GM21717 (cell line): ENCODE results near the gene TTC33.
"Not testable (repeated sequence)": the region's sequence is repeated elsewhere in the genome, so short reads cannot be mapped to it uniquely, and the experiment has no call there.

ENCODE experiments used
- ATAC-seq: cut with Tn5 transposase; IDR thresholded peaks from one replicate; pipeline ENCODE4 v1.9.1; 2021; ENCODE audit warnings: mild to moderate bottlenecking, moderate library complexity; ENCODE audit not compliant: unreplicated experiment

The TTC33 gene

DNA sequence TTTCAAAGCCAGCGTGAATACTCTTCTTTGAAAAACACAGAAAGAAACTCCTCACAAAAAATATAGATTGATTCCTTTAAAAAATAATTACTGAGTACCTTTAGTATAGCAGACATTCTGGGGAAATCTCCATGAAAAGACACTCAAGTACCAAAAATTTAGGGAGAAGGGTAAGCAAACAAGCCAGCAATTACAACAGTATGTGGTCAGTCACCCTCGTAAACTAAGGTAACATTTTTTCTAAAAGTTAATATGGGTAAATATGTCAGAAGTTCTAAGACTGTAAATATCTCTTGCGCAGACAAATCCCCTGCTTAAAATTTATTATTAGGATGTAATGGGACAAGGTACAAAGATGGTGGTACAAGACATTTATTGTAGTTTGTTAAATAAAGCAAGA is 178.0 kb downstream of the TTC33 start:
- no peak for ATAC-seq

DNA sequence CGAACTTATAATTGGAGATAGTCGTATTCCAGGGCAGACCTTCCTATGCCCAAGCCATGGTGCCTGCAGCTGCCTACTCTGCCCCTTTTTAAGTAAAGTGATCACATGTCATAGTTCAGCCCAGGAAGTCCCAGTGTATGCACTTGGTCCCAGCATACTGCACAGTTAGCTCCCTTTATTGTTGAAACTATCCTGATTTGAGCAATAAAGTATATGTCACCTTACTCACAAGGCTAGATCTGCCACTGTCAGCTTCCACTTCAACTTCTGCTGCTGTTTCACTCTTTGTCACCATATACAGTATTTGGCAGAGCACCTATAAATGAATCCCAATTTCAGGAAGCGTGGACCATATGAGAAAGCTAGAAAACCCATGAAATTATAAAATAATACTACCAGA is 179.8 kb downstream of the TTC33 start:
- ATAC-seq: no peak

DNA sequence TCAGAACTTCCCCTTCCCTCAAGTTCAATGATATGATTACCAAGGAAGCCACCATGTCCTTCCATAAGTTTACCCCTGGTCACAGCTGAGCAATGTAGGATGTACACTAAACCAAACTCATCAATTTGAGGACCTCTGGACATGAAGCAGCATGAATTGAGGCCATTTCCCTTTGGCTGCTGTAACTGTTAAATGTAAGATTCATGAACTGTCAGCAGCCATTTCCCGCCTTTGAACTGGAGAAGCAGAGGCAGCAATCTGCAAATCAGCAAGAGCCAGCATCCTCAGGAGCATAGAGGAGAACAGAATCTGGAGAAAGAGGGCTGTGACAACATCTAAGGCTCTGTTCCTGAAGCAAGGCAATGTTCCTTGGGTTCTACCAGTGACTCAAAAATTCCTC is 180.3 kb downstream of the TTC33 start:
- ATAC-seq: no peak

DNA sequence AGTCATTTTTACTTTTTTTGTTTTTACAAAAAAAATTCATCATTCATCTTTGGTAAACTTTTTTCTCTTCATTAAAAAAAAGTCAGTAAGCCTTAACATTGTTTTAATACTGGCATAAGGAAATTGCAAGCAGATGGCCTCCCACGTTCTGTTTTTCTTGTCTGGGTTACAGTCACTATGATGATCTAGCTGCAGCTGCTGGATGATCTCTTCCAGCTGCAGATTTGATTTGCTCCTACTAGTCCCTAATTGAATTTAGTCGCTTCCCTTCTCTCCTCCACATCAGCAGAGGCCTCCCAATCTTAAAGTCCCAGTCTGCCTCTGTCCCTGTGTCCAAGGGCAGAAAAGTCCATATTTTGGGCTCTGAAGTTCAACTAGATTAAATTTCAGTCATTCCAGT is 182.8 kb downstream of the TTC33 start:
- ATAC-seq: no peak

DNA sequence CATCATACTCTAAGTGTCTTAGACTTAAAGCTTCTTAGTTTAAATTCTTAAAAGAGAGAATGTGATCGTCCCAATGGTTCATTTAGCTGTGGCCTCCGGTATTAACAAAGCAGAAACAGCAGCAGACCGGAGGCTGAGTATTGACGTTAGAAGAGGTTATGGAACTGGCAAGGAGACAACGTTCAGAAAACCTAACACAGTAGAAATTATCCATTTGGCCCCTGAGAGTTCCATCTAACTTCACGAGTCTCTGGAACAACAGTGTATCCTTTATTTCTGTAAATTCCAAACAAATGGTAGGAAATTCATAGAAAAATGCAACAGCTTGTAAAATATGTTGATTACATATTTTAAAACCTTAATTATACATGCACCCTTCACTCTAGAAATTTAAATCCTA is 183.4 kb downstream of the TTC33 start:
- ATAC-seq: no peak

DNA sequence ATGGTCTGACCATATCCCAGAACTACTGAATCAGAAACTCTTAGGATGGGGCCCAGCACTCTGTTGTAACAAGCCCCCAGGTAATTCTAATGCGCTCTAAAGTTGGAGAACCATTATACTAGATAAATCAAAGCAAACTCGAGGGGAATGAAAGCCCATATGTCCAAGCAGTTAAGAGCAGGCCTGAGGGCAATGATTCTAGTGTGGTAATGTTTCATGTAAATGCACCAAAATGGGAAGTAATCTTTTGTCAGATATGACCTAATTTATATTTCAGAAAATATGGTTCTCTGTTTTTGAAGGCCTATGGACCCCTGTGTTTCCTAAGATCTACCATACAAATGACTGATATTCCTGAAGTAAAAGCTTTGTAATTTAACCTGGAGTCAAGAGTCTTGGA is 184.0 kb downstream of the TTC33 start:
- no peak for ATAC-seq

DNA sequence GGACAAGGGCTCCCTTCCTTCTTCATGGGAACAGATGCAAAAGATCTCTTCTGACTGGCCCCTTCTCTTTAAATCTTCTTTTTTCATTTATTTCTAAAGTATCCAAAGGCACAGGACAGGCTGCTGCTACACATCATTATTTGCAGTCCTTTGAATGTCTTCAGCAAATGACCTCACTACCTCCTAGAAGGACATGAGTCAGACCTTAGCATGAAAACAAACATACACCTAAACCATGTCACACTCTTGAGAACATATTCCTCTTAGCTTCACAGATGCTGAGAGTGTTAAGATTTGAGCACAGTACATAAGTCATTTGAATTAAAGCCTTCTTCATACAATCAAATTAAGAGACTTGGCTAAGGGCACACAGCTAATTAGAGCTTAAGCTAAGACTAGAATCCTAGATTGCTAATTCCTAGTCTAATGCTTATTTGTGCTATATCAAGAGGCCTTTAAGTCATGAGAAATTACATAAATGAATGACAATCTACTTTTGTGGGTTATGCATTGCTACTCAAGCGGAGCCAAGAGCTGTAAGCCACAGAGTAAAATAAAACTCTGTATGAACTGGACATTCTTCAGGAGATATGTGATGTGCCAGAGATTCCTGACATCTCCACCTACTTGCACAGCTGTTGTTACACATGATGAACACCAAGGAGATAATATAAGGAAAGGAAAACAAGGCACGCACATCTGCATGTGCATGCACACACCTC is 185.2 kb downstream of the TTC33 start:
- peak; percentile 70 for ATAC-seq

DNA sequence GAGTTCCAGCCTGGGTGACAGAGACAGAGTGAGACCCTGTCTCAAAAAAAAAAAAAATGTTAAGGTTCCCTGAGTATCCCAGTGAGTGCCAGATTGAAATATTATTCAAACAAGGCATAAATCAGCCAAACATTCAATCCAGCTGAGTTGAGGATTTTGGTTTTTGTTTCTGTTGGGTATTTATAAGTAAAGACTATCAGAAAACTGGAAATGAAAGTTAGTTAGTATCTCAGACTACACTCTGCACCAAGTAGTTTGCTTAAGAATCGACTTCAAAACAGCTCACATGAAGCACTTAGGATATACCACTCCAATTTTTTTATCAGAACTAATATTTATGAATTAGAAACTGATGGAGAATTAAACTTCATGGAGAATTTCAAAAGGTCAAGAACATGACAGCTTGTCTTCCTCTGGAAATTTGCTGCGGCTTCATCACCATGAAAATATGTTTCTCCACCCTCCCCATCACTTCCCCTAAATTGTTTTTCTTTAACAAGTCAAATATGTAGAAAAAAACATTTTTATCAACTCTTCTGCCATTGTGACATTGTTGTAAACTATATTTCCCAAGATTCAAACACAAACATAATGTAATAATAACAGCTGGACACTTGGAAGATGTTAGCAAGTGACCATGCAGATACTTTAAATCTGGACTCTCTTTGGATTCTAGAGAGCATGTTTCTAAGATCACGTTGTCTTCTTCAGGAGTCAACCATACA is 186.1 kb downstream of the TTC33 start:
- ATAC-seq: peak; percentile 72

DNA sequence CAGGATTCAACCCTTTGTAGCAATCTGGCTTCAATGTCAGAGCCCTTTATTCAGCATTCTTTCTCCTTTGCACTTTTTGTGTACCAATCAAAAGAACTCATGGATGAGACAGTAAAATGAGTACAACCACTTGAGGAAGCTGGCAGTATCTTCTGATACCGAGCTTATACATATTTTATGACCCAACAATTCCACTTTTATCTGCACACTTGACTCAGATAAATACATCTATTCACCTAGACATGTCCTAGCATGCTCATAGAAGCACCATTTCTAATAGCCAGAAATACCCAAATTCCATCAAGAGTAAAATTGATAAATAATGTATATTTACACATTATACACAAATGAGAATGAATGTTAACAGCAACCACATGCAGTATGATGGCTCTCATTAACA is 187.2 kb downstream of the TTC33 start:
- ATAC-seq: no peak

DNA sequence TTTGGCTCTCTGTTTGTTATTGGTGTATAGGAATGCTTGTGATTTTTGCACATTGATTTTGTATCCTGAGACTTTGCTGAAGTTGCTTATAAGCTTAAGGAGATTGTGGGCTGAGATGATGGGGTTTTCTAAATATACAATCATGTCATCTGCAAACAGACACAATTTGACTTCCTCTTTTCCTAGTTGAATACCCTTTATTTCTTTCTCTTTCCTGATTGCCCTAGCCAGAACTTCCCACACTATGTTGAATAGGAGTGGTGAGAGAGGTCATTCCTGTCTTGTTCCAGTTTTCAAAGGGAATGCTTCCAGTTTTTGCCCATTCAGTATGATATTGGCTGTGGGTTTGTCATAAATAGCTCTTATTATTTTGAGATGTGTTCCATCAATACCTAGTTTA is 192.6 kb downstream of the TTC33 start:
- not testable (repeated sequence) for ATAC-seq

DNA sequence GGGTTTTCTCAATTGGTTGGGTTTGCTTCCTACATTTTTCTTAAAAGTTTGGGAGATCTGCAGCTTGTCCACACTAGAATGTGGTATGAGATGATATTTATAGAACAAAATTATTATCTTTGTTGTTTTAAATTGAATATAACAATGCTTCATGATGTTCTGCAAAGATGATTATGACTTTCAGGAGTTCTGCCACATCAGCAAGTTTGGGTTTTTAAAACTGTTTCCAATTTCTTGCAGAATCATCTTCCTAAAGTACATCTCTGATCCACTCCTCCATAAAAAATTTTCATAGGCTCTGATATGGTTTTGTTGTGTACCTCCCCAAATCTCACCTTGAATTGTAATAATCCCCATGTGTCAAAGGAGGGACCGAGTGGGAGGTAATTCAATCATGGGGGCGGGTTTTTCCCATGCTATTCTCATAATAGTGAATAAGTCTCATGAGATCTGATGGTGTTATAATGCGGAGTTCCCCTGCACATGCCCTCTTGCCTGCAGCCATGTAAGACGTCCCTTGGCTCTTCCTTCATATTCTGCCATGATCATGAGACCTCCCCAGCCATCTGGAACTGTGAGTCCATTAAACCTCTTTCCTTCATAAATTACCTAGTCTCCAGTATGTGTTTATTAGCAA is 195.2 kb downstream of the TTC33 start:
- ATAC-seq: no peak

DNA sequence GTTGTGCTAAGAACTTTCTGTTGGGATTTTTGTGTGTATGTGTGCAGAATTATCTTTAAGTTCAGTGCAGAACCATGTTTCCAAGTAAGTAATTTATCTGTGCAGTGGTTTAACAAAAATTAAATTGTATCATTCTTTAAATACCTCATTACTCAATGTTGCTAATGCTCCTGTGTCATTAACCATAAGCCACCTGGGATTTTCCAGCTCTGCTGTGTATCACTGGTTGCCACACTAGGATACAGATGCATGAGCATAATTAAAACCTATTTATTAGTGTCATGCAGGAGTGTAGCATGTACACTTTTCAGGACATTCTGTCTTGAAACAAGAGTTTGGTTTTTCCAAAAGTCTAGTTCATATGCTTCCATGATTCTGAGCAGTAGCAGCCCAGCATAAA is 196.5 kb downstream of the TTC33 start:
- ATAC-seq: no peak

DNA sequence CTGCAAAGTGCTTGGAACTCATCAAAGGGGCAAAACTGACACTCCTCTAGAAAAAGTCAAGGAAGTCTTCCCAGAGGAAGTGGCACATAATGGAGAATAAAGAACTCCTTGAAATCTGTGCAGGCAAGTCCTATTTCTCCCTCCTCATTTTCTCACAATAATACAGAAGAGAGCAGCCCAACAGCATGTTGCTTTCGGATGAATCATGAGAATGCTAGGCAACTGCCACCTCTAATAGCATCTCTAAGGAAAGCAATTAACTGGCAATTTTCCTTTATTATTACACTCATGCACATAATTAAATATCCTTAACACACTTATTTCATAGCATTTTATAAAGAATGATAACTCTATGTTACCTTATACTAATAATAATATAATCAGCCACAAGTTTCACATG is 198.3 kb downstream of the TTC33 start:
- no peak for ATAC-seq

DNA sequence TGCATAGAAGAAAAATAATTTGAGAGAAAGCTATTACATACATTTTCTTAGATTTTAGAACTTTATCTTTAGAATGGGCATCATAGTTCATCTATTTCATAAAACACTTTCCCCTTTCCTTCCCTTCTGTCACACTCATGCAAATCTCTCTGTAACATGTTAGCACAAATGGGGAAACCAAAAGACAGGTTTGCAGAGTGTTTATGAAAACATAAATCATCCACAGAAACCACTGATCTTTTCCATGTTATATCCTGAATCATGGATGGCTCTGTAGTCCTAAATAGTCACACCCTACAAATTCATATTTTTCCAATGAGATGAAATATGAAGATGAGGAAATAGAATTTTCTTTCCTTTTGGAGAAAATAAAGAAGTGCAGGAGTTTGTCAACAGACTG is 198.9 kb downstream of the TTC33 start:
- no peak for ATAC-seq

DNA sequence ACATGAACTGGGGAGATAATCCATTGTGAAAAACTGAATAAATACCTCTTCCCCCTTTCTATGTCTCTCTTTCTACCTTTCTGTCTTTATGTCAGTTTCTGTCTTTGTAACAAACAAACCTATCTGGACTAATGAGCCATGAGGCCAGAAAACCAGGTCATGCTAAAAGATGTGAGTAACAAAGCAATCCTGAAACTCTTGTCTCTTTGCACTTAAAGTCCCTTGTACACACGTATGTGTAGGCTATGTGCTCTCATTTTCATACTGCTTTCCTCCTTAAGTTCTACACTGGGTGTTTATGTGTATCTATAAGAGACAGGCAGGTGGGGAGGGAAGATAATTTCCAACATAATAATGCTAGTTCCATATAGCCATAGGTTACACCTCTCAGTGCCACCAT is 199.9 kb downstream of the TTC33 start:
- ATAC-seq: no peak

DNA sequence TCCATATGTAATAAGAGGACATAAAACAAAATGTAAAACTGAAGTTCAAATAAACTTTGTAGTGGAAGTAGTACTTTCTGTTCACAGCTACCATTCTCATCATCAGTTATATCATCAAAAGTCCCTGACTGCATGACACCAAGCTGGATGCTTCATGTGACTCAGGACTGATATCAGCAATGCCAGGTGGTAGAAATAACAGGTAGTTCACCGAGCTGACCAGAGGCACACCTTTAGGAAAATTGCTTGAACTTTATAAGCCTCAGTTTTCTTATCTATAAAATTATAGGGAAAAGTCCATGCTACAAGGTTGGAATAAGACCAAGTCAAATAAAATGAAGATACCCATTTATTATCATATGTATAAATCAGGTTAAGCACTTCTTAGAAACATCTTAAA is 200.9 kb downstream of the TTC33 start:
- no peak for ATAC-seq

DNA sequence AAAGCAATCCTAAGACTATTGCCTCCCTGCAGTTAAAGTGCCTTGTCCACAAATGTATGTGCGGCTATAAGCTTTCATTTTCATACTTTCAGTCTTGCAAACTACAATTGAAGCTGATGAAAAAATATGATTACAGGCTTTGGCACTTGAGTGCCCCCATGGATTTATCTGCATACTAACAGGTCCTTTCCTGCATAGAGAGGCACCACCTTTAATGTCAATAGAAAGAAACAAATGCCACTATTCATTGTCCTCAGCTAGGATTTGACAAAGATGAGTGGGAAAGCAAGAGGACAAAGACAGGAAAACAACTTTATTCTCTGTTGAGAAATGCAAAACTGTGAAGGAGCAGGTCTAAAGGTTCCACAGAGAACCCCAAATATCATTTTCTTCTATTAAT is 201.7 kb downstream of the TTC33 start:
- no peak for ATAC-seq

DNA sequence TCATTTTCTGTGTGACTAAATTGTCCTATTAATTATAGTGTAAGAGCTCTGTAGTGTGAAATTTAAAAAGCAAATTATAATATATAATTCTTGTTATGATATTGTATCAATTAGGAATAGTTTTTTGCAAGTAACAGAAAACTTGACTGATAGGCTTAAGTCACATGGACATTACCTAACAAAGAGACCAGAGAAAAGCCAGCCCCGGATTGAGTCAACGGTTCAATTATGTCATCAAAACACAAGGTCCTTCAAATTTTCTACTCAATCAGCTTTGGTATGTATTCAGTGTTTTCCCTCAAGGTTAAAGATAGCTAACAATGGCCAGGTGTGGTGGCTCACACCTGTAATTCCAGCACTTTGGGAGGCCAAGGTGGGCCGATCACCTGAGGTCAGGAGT is 202.8 kb downstream of the TTC33 start:
- ATAC-seq: no peak

DNA sequence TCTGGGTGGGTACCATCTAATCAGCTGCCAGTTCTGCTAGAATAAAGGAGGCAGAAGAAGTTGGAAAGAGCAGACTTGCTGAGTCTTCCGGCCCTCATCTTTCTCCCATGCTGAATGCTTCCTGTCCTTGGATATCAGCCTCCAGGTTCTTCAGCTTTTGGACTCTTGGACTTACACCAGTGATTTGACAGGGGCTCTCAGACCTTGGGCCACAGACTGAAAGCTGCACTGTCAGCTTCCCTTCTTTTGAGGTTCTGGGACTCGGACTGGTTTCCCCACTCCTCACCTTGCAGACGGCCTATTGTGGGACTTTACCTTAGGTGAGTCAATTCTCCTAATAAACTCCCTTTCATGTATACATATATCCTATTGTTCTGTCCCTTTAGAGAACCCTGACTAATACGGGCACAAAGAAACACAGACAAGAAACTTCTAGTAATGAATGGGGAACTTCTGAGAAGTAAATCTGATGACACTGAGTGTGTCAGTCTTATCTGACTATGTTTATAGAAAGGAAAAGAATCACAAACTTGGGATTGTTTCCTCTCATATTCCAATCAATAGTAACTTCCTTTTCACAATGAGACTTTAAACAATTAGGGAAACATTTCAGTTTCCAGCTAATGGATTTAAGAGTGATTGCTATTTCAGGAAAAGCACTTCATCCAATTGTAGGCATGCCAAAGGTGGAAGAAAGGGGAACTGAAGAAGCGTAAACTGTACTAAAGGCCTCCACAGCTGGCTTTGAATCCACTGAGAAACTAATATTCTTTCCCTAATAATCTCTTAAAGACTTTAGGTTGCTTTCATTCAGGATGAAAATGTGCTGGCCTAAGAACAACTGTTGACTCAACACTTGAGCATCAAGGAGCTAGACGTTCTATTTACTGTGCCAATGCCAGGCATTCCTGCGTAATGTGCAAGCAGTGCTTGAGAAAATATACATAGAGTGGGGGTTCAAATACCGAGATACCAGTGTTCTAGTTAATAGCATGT is 204.0 kb downstream of the TTC33 start:
- ATAC-seq: no peak

DNA sequence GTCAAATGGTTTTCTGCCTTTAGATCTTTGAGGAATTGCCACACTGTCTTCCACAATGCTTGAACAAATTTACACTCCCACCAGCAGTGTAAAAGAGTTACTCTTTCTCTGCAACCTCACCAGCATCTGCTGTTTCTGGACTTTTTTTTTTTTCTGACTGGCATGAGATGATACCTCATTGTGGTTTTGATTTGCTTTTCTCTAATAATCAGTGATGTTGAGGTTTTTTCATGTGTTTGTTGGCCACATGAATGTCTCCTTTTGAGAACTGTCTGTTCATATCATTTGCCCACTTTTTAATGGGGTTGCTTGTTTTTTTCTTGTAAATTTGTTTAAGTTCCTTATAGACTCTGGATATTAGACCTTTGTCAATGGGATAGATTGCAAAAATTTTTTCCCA is 205.3 kb downstream of the TTC33 start:
- ATAC-seq: no peak

DNA sequence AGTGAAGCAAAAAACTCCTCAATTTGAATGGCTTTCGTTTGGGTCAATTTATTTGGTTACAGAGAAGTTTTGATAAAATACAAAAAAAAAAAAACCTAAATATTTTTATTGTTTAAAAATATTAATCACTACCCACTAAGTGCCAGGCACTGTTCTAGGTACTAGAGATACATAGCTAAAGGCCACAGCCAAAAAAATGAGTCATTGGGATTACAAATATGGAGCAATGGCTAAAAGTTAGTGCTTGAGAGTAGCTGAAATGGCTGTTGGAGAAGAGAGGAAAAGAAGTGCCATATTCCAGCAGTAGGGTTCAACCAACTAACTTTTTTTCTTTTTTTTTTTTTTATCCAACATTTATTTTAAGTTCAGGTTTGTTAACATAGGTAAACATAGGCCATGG is 206.1 kb downstream of the TTC33 start:
- no peak for ATAC-seq
